NCI-H146 treated with DMSO at 0.1 percent for 48 hours (cell line): ENCODE data around the gene REPIN1.

Experiments
- DNase-seq: peaks from one replicate; lab custom pipeline; 2025; ENCODE audit not compliant: unreplicated experiment; lab: John Stamatoyannopoulos, UW

The REPIN1 gene

DNA sequence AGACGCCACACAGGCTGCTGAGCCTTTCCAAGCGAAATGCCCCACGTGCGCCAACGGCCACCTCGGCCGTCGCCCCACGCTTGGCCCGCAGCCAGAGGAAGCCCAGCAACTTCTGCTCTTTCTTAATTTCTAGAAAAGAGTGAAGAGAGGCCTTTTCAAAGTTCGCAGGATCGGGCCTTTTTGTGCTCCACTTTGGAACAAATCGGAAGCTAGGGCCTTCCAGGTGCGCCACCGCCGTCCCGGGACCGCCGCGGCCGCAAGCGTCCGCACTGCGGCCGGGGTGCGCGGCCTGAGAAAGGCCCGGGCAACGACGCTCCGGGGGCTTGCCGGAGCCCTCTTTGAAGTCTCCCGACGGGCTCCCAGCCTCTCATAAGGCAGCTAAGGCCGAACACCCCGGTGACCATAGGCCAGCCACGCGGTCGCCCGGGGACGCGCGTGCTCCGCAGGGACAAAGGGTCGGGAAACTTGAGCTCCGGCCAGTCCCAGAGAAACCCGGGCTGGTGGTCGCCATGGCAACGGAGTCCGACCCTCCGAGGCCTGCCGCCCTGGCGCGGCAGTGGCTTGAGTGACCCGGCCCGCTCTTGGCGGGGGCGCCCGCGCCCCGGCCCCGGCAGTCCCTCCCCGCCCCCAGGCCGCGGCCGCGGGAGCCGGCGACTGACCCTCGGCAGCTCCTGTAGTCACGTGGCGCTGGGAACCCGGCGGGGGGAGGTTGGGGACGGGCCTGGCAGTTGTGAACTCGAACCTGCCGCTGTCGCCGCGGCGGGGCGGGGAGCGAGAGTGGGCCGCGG is at the start of gene REPIN1:
TSS of gene REPIN1 (plus strand) at position 727 of the 788 bp plus-strand sequence. CDS start 890 bp downstream, outside the sequence.
- peak; percentile 57 for DNase-seq

DNA sequence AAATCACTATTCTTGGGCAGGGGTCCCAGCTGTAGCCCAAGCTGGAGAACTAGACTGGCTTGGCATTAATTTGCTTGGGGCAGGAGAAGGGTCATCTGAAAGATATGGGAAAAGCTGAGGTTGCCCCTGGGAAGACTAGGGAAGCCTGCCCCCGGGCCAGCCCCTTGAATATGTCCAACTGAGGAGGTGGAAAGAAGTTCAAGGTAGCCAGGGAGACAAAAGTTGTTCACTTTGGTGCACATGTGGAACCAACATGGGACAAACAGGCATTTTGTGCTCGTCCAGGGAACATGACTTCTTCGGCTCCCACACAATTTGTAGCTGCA is 46.9 kb upstream of the REPIN1 start:
- DNase-seq, result no peak

DNA sequence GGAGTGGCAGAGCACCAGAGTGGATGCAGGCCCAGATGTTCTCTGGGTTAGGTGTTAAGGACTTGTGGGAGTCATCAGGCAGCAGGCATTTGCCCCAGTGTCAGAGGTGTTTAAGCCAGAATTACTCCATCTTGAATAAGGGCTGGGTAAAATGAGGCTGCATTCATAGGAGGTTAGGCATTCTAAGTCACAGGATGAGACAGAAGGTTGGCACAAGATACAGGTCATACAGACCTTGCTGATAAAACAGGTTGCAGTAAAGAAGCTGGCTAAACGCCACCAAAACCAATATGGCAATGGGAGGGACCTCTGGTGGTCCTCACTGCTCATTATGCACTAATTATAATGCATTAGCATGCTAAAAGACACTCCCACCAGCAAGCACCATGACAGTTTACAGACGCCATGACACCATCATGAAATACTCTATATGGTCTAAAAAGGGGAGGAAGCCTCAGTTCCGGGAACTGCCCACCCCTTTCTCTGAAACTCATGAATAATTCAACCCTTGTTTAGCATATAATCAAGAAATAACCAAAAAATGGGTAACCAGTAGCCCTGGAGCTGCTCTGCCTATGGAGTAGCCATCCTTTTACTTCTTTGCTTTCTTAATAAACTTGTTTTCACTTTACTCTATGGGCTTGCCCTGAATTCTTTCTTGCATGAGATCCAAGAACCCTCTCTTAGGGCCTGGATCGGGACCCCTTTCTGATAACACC is 46.3 kb upstream of the REPIN1 start:
- DNase-seq, result peak; percentile 14

DNA sequence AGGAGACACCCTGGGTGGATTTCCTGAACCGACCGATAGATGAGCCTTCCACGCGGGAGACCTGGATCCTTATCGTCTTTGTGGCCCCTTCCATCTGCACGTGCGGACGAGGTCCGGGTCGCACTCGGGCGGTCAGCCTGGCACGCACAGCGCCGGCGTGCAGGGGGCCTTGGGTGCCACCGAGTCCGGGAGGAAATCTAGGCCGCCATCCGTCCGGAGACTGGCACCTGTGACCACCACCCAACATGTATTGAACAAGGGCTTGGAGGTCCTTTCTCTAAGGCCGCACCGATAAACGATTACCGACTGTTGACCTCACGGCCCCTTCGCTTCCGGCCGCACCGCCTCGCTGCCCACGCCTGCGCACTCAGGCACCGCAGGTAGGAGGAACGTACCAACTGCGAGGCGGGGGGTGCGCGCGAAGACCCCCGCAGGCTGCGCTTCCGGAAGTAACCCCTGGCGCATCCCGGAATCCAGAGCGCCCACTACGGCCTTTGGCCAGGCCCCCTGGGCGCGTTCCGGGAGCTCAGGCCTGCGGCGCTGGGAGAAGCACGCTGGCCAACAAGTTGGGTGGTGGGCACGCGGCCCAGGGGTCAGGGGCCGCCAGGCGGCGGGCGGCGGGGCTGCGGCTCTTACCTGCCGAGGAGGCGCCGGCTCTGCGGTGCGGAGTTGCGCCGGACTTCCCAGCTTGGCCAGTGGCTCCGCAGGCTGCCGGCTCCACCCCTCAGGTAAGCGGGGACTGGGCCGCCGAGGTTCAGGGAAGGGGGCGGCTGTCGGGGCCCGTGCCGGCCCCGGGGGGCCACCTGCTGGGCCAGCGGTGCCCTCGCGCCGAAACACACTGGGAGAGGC is 45.6 kb upstream of the REPIN1 start, which contains the start of the genes ACTR3C and LRRC61:
TSS of gene ACTR3C (minus strand) at position 713 of the 849 bp plus-strand sequence. CDS start 28,249 bp downstream, outside the sequence.
TSS of gene LRRC61 (plus strand) at position 523 of the 849 bp plus-strand sequence. CDS start 13,507 bp downstream, outside the sequence.
- DNase-seq, result peak; percentile 74

DNA sequence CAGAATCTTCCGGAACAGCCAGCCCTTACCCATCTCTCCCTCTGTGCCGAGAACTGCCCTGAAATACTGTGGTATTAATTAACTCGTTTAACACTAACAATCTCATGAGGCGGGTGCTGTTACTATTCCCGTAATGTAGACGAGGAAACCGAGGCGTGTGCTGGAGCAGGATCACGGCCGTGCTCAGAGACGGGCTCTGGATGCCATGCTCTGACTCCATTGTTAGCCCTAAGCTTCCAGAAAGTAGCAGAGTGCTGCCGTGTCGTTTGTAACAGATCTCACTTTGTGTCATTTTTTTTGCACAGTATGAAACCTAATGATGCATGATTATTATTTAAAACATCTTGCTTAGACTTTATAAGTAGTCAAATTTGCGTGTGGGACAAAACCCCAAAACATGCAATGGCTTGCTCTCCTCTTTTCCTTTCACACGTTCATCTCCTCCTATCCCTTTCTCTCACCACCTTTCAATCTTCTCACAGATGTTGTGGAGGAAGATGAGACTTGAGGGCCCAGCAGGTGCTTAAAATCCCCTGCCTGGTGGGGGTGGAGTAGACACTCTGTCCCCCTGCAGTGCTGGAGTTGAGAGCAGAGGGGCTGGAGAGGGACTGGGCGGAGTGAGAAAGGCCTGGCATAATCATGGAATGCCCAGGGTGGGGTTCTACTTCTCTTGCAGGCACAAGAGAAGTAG is 44.8 kb upstream of the REPIN1 start:
- DNase-seq, result no peak

DNA sequence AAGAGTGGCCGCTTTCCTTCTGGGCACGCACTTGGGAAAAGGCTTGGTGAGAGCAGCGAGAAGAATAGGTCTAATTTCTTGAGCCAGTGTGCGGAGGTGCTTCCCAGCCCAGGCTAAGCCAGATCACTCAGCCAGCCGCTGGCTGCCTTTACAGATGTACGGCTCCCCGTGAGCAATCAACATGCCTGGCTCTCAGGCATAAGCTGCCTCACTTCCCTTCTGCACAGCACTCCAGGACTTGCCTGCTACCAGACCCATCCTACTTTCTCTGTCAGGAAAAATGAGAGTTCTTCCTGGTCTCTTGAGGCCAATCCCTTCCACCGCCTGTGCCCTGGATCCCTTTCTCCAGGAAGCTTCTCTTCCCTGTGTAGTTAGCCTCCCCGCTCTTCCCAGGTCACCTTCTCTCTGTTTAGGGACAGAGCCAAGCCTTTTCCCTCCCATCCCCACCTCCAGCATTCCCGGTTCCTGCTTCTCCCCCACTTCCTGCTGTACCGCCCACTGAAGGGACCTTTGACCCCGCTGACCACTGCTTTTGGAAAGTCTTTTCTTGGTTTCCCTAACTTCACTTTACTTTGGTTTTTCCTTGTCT is 44.2 kb upstream of the REPIN1 start:
- DNase-seq, result no peak

DNA sequence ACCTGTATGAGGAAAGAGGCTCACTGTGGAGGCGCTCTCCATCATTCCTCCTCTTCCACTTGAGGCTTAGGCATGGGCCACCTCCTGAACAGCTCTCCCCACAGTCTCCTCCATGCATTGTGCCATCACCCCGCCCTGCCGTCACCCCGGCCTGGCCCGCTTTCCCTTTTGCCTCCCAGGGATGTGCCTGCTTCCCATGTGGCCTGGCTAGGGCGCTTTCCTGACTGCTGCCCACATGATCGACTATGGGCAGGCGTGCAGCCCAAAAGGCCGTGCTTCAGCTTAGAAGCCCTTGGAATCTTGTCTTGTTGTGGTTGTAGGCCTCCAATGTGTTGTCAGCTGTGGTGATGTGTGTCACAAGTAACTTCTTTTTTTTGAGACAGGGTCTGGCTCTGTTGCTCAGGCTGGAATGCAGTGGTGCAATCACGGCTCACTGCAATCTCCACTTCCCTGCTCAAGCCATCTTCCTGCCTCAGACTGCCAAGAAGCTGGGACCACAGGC is 43.5 kb upstream of the REPIN1 start:
- DNase-seq, result no peak

DNA sequence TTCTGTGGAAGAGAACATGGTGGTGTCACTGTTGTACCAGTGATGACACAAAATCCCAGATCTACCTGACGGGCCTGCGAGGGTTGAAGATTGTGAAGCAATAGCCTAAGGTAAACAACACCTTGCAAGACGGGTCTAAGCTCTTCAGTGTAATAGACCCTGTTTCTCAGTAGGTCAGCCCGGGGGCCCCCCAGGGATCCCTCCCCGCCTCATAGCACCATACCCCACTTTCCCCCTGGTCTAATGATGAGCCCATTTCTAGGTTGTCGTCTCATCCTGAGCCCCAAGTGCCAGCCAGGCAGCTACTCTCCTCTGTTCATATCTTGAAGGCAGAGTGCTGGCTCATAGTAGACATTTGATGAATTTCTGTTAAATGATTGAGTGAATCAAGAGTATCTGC is 42.7 kb upstream of the REPIN1 start:
- DNase-seq, result no peak

DNA sequence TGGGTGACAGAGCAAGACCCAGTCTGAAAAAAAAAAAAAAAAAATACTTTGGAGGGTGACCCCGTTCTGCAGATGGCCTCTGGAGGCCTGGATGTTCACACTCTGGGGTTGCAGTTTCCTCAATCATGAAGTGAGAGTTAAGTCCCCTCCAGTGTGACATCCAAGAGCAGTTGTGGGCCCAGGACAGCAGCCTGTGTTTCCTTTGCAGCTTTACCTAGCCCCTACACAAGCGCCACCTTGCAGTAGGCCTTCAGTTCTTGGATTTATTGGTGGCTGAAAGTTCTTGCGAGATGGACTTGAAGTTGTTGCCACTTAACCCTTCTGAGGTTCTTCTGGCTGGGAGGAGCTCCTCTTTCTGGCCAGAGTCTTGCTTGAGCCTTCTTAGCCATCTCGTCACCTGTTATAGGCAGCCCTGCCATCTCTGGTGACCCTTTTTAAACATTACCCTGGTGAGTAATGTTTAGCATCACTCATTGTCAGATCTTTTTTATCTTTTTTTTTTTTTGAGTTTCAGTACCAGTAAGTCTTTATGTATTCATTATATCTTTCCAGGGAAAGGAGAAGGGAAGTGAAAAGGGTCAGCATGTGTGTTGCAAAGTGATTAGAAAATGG is 41.9 kb upstream of the REPIN1 start:
- no peak for DNase-seq

DNA sequence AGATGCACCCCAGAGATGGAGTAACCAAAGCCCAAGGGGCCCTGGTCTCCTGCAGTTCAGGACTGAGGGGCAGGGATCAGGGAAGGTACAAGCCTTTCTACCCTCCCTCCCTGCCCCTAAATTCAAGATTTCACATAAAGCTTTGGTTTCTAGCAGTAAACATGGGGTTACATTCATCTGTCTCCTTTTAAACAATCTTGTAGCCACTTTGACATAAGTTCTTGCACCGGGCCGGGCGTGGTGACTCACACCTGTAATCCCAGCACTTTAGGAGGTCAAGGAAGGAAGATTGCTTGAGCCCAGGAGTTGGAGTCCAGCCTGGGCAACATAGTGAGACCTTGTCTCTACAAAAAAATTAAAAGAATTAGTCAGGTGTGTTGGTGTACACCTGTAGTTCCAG is 41.3 kb upstream of the REPIN1 start:
- DNase-seq, result no peak

DNA sequence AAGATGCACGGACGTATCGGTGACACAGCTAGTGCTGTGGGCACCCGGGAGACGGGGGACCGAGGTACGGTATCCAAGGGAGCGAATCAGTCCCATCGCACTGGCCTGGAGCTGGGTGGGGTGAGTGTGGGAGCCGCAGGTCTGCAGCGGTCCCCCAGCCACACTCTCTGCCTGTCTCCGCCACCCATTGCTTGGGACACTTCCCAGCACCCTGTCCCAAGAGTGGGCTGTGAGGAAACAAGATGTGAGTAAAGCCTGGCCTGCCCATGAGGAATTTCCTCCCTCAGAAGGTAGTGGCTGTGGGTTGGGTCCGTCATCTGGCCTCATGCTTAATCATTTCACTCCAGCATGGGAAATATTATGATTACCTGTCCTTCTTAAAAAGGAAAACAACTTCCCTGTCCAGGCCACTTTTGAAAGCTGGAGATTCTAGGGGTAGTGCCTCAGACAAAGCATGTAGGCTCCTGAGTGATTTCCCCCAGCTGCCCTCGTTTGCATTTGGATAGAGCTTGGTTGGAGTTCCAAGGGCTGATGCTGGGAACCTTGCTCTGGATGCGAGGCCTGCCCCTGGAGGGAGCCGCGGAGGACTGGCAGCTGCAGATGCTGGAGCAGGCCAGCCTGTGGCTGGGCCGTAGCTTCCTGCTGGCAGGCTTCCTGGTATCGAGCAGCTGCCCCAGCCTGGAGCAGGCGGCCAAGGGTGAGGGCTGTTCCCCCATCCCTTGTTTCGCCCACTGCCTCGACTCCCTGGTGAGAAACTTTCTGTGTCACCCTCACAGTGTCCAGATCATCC is 39.1 kb upstream of the REPIN1 start:
- DNase-seq, result no peak

DNA sequence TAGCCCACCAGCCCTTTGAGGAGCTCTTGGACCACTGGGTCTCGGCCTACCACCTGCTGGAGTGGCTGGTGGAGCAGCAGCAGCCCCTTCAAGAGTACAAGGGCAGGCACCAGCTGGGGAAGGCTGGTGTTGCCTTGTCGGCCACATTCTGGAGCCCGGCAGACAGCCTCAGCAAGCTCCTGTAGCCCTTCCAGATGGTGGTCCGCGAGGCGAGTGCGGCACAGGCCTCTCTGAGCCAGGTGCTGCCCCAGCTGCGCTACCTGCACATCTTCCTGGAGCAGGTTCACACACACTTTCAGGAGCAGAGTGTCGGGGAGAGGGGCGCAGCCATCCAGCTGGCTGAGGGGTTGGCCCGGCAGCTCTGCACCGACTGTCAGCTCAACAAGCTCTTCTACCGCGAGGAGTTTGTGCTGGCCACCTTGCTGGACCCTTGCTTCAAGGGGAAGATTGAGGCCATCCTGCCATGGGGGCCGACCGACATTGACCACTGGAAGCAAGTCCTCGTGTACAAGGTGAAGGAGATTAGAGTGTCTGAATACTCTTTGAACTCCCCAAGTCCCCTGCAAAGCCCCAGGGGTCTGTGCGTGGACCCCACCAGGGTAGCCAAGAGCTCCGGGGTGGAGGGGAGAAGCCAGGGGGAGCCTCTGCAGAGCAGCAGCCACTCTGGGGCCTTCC is 38.3 kb upstream of the REPIN1 start:
- no peak for DNase-seq

DNA sequence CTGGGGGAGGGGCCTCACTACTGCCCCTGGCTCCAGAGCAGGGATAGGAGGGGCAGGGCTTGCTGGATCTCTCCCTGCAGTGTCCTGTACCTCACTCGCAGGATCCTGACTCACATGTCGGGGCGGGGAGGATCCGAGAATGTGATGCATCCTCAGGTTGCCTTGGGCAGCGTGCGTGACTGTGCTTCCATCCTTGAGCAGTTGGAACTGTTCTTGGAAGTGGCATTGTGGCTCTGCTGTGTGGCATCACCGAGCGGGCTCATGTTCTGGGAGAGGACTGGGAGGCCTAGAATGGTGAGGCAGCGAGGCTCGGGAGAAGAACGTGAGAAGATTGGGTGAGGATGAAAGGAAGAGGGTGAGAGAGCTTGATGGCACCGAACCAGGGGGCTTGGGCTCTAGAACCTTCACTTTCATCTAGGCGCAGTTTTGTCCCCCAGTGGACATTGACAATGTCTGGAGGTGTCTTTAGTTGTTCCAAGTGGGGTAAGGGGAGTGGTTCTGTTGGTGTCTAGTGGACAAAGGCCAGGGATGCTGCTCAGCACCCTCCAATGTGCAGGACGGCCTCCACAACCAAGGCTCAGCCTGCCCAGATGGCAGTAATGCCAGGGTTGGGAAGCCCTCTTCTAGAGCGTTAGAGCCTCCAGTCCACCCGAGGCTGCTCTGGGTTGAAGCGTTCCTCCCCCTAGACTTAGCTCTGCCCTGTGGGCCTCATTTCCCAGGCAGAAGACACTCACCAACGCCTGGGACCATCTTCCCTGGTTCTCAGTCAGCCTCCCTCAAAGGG is 35.6 kb upstream of the REPIN1 start:
- DNase-seq, result no peak

DNA sequence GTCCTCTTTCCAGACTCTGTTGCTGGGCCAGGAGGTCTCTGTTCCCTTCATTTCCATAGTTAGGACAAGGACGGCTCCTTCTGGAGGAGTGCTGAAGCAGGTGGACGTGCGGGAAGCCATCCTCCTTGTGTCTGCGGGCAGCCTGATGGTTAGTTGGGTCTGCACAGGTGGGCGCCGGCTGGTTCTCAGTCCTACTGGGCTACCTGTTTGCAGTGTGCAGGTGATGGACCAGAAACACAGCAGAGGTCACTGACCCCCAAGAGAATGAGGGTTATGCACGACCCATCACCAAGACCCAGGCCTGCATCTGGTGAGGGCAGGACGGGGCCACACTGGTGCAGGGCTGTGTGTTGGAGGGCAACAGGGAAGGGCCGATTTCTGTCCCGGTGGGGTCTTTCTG is 35.0 kb upstream of the REPIN1 start:
- no peak for DNase-seq

DNA sequence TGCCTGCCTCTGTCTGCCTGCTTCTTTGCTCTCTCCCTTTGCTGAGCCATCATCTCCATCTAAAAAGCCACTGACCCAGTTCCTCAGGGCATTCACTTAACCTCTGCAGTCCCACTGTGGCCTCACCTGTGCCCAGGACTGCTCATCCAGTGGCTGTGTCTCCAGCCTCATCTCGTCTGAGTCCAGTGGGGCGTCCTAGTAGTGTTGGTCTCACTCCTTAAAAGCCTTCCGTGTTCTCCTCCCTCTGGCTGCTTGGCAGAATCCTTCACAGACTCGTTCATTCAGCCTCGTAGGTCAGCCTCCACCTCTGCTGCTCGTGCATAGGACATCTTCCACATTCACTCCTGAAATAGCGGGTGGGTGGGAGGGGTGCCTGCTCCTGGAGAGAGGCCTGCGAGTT is 34.5 kb upstream of the REPIN1 start:
- no peak for DNase-seq

DNA sequence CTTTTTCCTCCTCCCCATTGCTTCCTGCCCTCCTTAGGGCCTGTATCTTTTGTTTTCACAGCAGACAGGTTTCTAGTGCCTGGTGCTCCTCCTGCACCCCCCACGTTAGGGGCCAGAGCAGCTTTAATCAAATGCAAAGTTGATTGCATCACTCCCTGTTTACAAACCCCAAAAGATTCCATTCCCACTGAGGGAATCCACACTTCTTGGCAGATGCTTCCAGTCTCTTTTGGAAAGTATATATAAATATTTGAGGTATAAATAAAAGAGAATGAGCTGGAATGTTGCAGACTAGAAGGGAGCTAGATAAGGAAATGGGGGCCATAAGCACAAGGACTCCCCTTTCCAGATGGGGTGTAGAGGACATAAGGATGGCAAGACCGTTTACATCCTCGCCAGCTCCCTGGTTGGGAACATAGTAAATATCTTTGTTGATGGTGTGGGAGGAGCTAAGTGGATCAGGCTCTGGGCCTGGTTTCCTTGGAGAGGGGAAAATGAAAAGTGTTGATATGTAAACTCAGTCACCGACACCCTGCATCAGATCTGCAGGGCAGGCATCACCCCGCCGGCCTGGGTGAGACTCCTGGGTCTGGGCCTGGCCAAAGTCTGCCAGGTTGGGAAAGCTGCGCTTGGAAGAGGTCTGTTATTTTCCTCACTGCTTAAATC is 33.4 kb upstream of the REPIN1 start:
- no peak for DNase-seq

DNA sequence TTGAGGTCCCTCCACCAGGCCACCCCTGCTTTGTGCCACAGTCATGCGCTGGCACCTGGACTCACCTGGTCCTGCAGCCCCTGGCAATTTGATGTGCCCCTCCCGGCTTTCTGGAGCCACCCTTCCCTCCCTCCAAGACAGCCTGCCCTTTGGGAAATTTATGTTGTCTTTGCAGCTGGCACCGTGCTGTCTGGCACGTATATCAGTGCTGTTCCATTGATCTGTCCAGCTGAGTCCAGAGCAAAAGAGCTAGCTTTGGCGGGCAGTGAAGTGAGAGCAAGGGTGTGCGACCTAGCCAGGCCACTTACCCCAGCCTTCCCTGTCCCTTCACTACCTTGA is 32.9 kb upstream of the REPIN1 start:
- no peak for DNase-seq
